ENCODE data around the gene CCT4. TPM values are rescaled to one million over a fixed set of nuclear protein-coding genes. Genes with fewer than 3 reads are reported as not detected.
"Not testable (repeated sequence)": the region's sequence is repeated elsewhere in the genome, so short reads cannot be mapped to it uniquely, and the experiment has no call there.

Gene CCT4
- polyA plus RNA-seq, 1 experiment, result 61.0 TPM

DNA sequence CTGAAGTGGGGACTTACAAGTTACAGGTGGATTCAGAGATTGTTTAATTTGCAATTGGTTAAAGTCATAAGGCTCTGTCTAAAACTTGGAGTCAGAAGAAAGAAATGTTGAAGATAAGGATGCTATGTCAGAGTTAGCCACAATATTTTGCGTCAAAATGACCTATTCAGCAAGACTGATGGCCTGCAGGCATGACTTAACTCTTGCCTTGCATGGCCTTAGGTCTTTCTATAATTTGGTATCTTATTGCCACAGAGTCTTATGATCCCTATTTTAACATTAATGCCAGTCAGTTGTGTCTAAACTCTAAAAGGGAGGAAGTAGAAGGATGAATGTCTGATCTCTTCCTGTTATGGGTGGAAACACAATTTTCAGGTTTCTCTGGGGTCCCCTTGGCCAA, 11.8 kb upstream of the CCT4 start:
- ChIA-PET POLR2A (no interaction called here), CTCF (no interaction called here)
- Histone ChIP-seq H3K4me3 (ENCODE audit: low read depth, low read length) (no peak overlapping the region), H3K36me3 (ENCODE audit: control insufficient read depth, insufficient read depth, low read length) (no peaks in the 10 kb centered on the region), H3K27me3 (ENCODE audit: control insufficient read depth, insufficient read depth, low read length) (no peaks in the 10 kb centered on the region)
- TF ChIP-seq, protein P1, sequence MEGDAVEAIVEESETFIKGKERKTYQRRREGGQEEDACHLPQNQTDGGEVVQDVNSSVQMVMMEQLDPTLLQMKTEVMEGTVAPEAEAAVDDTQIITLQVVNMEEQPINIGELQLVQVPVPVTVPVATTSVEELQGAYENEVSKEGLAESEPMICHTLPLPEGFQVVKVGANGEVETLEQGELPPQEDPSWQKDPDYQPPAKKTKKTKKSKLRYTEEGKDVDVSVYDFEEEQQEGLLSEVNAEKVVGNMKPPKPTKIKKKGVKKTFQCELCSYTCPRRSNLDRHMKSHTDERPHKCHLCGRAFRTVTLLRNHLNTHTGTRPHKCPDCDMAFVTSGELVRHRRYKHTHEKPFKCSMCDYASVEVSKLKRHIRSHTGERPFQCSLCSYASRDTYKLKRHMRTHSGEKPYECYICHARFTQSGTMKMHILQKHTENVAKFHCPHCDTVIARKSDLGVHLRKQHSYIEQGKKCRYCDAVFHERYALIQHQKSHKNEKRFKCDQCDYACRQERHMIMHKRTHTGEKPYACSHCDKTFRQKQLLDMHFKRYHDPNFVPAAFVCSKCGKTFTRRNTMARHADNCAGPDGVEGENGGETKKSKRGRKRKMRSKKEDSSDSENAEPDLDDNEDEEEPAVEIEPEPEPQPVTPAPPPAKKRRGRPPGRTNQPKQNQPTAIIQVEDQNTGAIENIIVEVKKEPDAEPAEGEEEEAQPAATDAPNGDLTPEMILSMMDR (IDR thresholded peaks at IDR 0.05; ENCODE audit: insufficient read depth, low read depth, low read length), result no peak
- no peak for DNase-seq (ENCODE audit: low read depth)

DNA sequence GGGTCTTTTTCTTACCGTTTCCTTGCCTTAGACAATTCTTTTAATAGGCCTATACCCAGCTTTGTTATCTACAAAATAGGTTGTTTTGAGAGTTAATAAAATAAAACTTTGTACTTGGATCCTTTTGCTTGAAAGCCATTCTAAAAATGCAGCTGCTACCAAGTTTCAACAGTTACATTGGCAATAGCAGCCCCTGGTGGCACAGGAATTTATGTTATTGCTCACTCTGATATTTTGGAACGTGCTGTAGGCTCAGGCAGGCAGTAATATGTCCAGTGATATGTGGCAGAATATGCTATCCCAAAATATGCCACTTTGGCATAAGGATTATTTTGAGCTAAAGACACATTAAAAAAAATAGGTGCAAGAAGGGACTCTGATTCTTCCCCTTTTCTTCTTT, 10.4 kb upstream of the CCT4 start:
- no peak for DNase-seq (ENCODE audit: low read depth)
- H3K27me3 ChIP-seq (ENCODE audit: control insufficient read depth, insufficient read depth, low read length), result no peaks in the 10 kb centered on the region
- POLR2A ChIA-PET, result interaction anchor here (0.5 kb wide), 1 partner anchor 514 kb away, joined by 3 read pairs; no protein-coding TSS in a partner anchor
- H3K4me3 ChIP-seq (ENCODE audit: low read depth, low read length), result no peak overlapping the region
- TF ChIP-seq, protein P1 (IDR thresholded peaks at IDR 0.05; ENCODE audit: insufficient read depth, low read depth, low read length), result peak; percentile 58
- CTCF ChIA-PET, result interaction anchor here (0.7 to 1.2 kb wide), 5 partner anchors 11 to 764 kb away, joined by 3 to 5 read pairs (median 3); no protein-coding TSS in a partner anchor
- H3K36me3 ChIP-seq (ENCODE audit: control insufficient read depth, insufficient read depth, low read length), result no peaks in the 10 kb centered on the region

DNA sequence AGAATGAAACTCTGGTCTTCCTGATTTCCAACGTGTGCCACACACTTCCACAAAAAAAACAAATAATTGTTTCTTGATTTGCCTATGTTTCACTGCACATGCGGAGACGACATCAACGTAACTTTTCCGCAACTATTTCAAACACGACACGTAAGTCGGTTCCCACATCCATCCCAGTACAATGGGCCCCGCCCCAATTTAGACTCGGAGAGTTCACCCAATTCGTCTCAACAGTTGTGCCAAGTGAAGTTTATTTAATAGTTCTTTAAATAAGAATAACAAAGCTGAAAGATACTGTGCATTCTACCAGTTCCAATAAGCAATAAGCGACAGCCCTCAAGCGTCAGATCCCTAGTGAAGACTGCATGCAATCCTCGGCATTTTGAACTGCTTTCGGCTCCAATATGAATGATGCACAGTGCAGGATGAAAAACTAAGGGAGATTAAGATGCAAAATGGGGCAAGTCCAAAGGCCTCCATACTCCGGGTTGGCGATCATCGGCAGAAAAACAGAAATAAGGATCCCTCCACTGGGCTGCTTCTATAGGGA, 664 bp downstream of the CCT4 start:
- ChIA-PET CTCF (no interaction called here), POLR2A (no interaction called here)
- Histone ChIP-seq H3K4me3 (ENCODE audit: low read depth, low read length) (peak overlapping the region; percentile 96), H3K36me3 (ENCODE audit: control insufficient read depth, insufficient read depth, low read length) (peaks cover under 1% of the 10 kb centered on the region), H3K27me3 (ENCODE audit: control insufficient read depth, insufficient read depth, low read length) (no peaks in the 10 kb centered on the region)
- TF ChIP-seq, protein P1 (IDR thresholded peaks at IDR 0.05; ENCODE audit: insufficient read depth, low read depth, low read length), result no peak
- no peak for DNase-seq (ENCODE audit: low read depth)

DNA sequence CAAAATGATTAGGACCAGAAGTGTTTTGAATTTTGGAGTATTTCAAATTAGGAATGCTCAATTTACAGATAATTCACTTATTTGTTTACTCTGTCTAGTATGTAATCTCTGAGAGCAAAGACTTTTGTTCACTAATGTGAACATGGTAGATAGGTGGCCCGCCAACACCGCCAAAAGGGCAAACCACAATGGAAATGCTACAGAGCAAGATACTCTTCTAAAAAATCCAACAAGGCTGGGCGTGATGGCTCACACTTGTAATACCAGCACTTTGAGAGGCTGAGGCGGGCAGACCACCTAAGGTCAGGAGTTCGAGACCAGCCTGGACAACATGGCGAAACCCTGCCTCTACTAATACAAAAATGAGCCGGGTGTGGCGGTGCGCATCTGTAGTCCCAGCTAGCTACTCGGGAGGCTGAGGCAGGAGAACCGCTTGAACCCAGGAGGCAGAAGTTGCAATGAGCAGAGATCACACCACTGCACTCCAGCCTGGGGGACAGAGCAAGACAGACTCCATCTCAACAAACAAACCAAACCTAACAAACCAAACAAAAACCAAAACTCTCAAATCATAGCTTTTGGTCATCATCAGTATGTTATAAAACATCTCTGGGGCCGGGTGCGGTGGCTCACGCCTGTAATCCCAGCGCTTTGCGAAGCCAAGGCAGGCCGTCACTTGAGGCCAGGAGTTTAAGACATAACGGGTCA, 2.4 kb downstream of the CCT4 start:
- Histone ChIP-seq H3K4me3 (ENCODE audit: low read depth, low read length) (no peak overlapping the region), H3K36me3 (ENCODE audit: control insufficient read depth, insufficient read depth, low read length) (peaks cover 2% of the 10 kb centered on the region), H3K27me3 (ENCODE audit: control insufficient read depth, insufficient read depth, low read length) (no peaks in the 10 kb centered on the region)
- DNase-seq (ENCODE audit: low read depth), result no peak
- ChIA-PET POLR2A (no interaction called here), CTCF (no interaction called here)
- TF ChIP-seq, protein P1 (IDR thresholded peaks at IDR 0.05; ENCODE audit: insufficient read depth, low read depth, low read length), result no peak

DNA sequence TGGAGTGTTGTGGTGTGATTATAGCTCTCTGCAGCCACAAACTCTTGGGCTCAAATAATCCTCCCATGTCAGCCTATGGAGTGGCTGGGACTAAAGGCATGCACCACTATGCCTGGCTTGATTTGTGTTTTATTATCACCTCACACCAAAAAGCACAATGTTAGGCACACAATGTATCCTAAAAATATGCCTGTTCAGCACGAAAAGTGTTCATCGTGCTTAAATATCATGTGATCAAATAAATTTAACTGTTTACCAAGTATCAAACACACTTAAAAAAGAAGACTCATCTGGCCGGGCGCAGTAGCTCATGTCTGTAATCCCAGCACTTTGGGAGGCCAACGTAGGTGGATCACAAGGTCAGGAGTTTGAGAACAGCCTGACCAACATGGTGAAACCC, 5.6 kb downstream of the CCT4 start:
- CTCF ChIA-PET, result no interaction called here

DNA sequence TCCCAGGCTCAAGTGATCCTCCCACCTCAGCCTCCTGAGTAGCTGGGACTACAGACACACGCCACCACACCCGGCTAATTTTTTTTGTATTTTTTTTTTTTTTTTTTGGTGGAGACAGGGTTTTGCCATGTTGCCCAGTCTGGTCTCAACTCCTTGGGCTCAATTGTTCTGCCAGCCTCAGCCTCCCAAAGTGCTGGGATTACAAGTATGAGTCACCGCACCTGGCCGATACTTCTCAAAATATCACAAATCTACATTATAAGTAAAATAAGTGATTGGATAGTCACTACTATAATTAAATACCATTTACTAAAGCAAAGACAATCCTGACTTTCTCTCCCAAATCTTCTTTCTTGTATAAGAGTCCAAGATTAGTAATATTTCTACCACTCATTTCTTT, 9.1 kb downstream of the CCT4 start:
- POLR2A ChIA-PET, CTCF ChIA-PET: not testable (repeated sequence)

More for the DNA sequence above, 5.6 kb downstream of the CCT4 start:
- peaks cover 6% of the 10 kb centered on the region for H3K36me3 ChIP-seq (ENCODE audit: control insufficient read depth, insufficient read depth, low read length)
- TF ChIP-seq, protein P1 (IDR thresholded peaks at IDR 0.05; ENCODE audit: insufficient read depth, low read depth, low read length), result no peak
- DNase-seq (ENCODE audit: low read depth), result no peak
- no peak overlapping the region for H3K4me3 ChIP-seq (ENCODE audit: low read depth, low read length)
- POLR2A ChIA-PET, result no interaction called here
- no peaks in the 10 kb centered on the region for H3K27me3 ChIP-seq (ENCODE audit: control insufficient read depth, insufficient read depth, low read length)

More for the DNA sequence above, 9.1 kb downstream of the CCT4 start:
- peaks cover 11% of the 10 kb centered on the region for H3K36me3 ChIP-seq (ENCODE audit: control insufficient read depth, insufficient read depth, low read length)
- DNase-seq (ENCODE audit: low read depth); H3K27me3 ChIP-seq (ENCODE audit: control insufficient read depth, insufficient read depth, low read length); H3K4me3 ChIP-seq (ENCODE audit: low read depth, low read length): not testable (repeated sequence)
